T-helper 1 cell (primary cell): Measurements from ENCODE around the gene P2RX5.
A peak's percentile ranks its signal among the peaks of the same experiment; 100 is the strongest.
"Not testable (repeated sequence)": the region's sequence is repeated elsewhere in the genome, so short reads cannot be mapped to it uniquely, and the experiment has no call there.

Source experiments
- DNase-seq, 5 donors: peaks; one replicate each; pipeline ENCODE4 v3.0.0-alpha.2; 2012 to 2020
- total RNA-seq, 4 donors: gene quantifications; one replicate each; lab custom pipeline; 2026; lab: John Stamatoyannopoulos, UW

P2RX5 gene
- total RNA-seq = 4.4 to 8.6 (median 6.9) reads per million in 4 donors

- peak in 2 of 5 donors; percentile 18 to 80 for DNase-seq
Observed at GRCh38 chr17:3695723-3696411, at the start of gene P2RX5. Gene P2RX5, minus strand, starts transcription at chr17:3696155. Its CDS starts 150 bp downstream, at chr17:3696005.

GRCh38 chr17:3745071-3745470, 49.1 kb upstream of the P2RX5 start:
- no peak for DNase-seq

- no peak for DNase-seq
Observed at GRCh38 chr17:3744014-3744413, 48.1 kb upstream of the P2RX5 start.

GRCh38 chr17:3740611-3741073, 44.7 kb upstream of the P2RX5 start:
- DNase-seq = peak in 2 of 5 donors; percentile 26 to 72

GRCh38 chr17:3739422-3740124, 43.6 kb upstream of the P2RX5 start:
- DNase-seq = no peak

GRCh38 chr17:3738562-3739295, 42.8 kb upstream of the P2RX5 start:
- DNase-seq = peak in 3 of 5 donors; percentile 37 to 67 (median 41)

GRCh38 chr17:3735515-3735914, 39.6 kb upstream of the P2RX5 start:
- no peak for DNase-seq

GRCh38 chr17:3734911-3735276, 38.9 kb upstream of the P2RX5 start:
- DNase-seq = not testable (repeated sequence)

GRCh38 chr17:3732210-3732621, 36.3 kb upstream of the P2RX5 start:
- DNase-seq = no peak

GRCh38 chr17:3730881-3731429, 35.0 kb upstream of the P2RX5 start:
- DNase-seq = no peak

GRCh38 chr17:3729881-3730280, 33.9 kb upstream of the P2RX5 start:
- DNase-seq = no peak

GRCh38 chr17:3728099-3728498, 32.1 kb upstream of the P2RX5 start:
- DNase-seq = not testable (repeated sequence)

- no peak for DNase-seq
Observed at GRCh38 chr17:3727041-3727440, 31.1 kb upstream of the P2RX5 start.

- DNase-seq = no peak
Observed at GRCh38 chr17:3724378-3725077, 28.6 kb upstream of the P2RX5 start.

- peak; percentile 84 to 94 (median 91) for DNase-seq
Observed at GRCh38 chr17:3723556-3724377, 27.8 kb upstream of the P2RX5 start, which contains the start of gene HASPIN. Gene HASPIN, plus strand, starts transcription at chr17:3723903. Its CDS starts 33 bp downstream, at chr17:3723936.

GRCh38 chr17:3723188-3723555, 27.2 kb upstream of the P2RX5 start:
- no peak for DNase-seq

- no peak for DNase-seq
Observed at GRCh38 chr17:3722716-3723115, 26.8 kb upstream of the P2RX5 start.

- no peak for DNase-seq
Observed at GRCh38 chr17:3719265-3719664, 23.3 kb upstream of the P2RX5 start.

- DNase-seq = no peak
Observed at GRCh38 chr17:3718201-3718600, 22.2 kb upstream of the P2RX5 start.

GRCh38 chr17:3715296-3715695, 19.3 kb upstream of the P2RX5 start:
- no peak for DNase-seq

- peak in 1 of 5 donors; percentile 85 for DNase-seq
Observed at GRCh38 chr17:3712811-3713463, 17.0 kb upstream of the P2RX5 start.
